ENCODE measurements around the gene VKORC1L1.

- TF ChIP-seq CTCF (IDR thresholded peaks at IDR 0.05): no peak
- TF ChIP-seq POLR2A (IDR thresholded peaks at IDR 0.05): no peak
Observed at GRCh38 chr7:65846008-65846570, 26.8 kb upstream of the VKORC1L1 start.

Data from Peyer's patch (tissue), 4 donors.